GM21737 (cell line): ENCODE results near the gene LRRC28.

ENCODE experiments used
- ATAC-seq: cut with Tn5 transposase; IDR thresholded peaks from one replicate; pipeline ENCODE4 v1.9.1; 2021; ENCODE audit warnings: mild to moderate bottlenecking, moderate library complexity; ENCODE audit not compliant: unreplicated experiment

The LRRC28 gene

GRCh38 chr15:99433026-99433756, 181.9 kb downstream of the LRRC28 start:
- no peak for ATAC-seq

GRCh38 chr15:99433757-99434450, 182.6 kb downstream of the LRRC28 start:
- no peak for ATAC-seq

DNA sequence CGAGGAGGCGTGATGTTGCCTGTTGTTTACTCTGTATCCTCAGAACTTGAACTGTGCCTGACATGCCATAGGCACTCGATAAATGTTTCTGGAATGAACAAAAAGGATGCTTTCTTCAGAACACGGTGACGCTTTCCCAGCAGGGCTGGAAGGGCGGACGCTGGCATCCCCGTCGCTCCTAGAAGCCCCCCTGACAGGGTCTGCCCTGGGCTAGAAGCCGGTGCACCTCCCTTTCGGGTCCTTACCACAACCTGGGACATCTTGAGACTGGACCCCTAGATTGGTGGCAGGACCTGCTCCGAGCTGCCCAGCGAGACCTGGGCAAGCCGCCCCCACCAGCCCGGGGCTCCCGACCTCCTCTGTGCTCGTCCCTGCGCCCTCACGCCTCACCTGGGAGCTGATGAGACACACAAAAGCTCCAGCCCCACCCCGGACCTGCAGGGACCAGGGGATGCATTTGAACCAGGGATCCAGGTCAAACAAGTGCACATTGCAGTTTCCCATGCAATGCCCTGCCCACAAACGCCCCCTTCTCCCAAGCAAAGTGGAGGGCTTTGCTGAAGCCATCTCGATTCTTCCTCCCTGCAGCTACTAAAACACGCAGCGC, 183.3 kb downstream of the LRRC28 start:
- no peak for ATAC-seq

GRCh38 chr15:99435113-99435695, 183.9 kb downstream of the LRRC28 start:
- no peak for ATAC-seq

- ATAC-seq: no peak
These were observed 184.7 kb downstream of the LRRC28 start for GRCh38 chr15:99435877-99436541.

DNA sequence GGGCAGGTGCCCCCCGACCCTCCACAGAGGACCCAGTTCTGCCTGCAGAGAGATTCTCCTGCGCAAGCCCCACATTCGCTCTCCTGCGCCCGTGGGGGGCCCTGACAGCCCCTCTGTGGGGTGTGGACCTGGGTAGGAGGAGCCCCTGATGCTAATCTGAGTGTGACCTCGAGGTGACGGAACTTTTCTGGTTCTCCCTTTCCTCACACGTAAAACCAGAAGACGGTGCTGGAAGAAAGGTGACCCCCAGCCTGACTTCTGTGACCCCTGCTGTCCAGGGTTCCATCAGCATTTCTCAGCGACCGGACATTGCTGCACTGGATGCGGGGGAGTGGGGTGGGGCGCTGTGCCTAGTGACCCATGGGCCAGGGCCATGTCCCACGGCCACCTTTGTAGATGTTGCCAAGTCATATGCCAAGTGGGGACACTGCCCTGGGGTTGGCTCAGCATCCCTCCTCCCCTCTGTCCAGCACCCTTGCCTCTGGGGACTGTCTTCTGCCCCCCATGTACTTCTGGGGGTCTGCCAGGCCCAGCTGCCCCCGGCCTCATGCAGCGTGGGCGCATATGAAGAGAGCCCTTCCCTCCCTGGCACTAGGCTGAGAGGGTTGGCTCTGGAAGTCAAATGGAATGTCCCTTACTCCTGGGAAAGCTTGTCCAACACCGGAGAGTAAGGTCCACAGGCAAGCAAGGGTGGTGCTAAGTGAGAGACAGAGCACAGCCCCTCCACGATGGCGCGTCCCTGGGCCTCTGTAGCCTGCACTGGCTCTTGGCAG, 185.4 kb downstream of the LRRC28 start:
- no peak for ATAC-seq

GRCh38 chr15:99437315-99438223, 186.3 kb downstream of the LRRC28 start:
- ATAC-seq: no peak

DNA sequence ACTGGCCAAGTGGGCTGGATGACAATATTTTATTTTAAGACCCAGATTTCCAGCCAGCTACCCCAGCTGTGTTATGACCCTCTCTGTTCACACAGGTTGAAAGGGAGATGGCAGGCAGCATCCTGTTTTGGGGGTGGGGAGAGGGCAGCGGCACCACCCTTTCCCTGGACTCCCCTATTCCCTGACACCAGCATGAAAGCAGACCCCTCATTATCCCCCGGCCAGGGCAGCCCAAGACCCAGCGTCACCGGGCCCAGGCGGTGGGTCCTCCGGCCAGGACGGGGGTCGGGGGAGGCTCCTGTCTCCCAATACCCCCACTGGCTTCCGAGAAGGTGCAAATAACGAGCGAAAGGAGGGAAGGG, 186.9 kb downstream of the LRRC28 start:
- ATAC-seq: no peak

DNA sequence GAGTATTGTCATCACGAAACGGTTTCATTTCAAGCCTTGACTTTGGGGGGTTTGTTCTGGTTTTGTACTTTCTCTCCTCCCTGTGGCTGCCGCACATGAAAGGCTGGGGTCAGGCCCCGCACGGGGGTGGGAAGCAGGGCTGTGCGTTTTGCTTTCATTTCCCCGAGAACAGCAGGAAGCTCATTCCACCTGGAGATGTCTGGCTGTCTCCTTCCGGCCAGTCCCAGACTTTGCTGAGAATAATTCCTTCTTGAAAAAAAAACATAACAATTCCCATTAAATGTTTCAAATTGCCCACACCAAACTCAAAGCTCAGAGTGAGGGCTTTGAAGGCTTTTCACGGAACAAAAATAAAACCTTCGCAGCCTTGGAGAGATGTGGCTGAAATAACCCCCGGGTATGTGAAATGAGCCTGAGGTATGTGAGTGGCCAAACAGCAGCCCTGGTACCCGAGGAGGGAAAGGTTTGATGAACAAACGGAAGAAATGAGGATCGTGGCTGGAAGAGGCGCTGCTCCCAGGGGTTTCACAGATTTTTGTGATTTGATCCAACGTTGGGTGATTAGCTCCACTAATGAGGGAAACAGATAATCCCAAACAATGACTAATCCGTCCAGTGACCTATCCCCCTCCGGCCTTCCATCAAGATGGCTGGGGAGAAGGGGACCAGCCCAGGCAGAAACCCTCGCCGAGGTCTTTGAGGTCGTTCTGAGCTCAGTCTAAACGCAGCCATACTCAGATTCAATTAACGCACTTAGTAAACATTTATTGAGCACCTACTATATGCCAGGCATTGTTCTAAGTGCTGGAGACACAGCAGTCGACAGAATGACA, 187.6 kb downstream of the LRRC28 start:
- no peak for ATAC-seq

- ATAC-seq: no peak
These were observed 188.2 kb downstream of the LRRC28 start for GRCh38 chr15:99439524-99439835.

- no peak for ATAC-seq
These were observed 188.7 kb downstream of the LRRC28 start for GRCh38 chr15:99440029-99440428.
